H1 (cell line): ENCODE measurements around the gene ABHD2. TPM values are rescaled to one million over a fixed set of nuclear protein-coding genes. Genes with fewer than 3 reads are reported as not detected.

Experiments used
- CHD2 ChIP-seq: IDR thresholded peaks from 2 replicates; pipeline ENCODE4 v1.6.1; 2012; ENCODE audit warnings: low read length, improper control_type of control experiment
- CREB1 ChIP-seq: IDR thresholded peaks from 2 replicates; pipeline ENCODE4 v1.6.1; 2012; ENCODE audit warnings: inconsistent platforms
- CTCF ChIP-seq, 3 experiments: IDR thresholded peaks; 1 replicate in 2 of 3; 2 replicates in 1 of 3; pipeline versions ENCODE4 v1.5.1 to v1.6.1; 2011; ENCODE audit warnings: low read length in 3 of 3, mild to moderate bottlenecking in 3 of 3, inconsistent platforms in 2 of 3, low read depth in 1 of 3, moderate library complexity in 1 of 3; ENCODE audit not compliant: insufficient read depth in 1 of 3; ENCODE audit errors: control extremely low read depth in 1 of 3
- E2F6 ChIP-seq: IDR thresholded peaks from 2 replicates; pipeline ENCODE4 v1.6.1; 2012; ENCODE audit warnings: inconsistent platforms
- EGR1 ChIP-seq: IDR thresholded peaks from 2 replicates; pipeline ENCODE4 v1.6.1; 2011; ENCODE audit warnings: low read depth, low read length, borderline replicate concordance
- EP300 ChIP-seq, 2 experiments: IDR thresholded peaks; 1 replicate in 1 of 2; 2 replicates in 1 of 2; pipeline ENCODE4 v1.6.1; 2011 to 2012; ENCODE audit warnings: low read depth in 2 of 2, low read length in 2 of 2, mild to moderate bottlenecking in 2 of 2, borderline replicate concordance in 1 of 2, inconsistent platforms in 1 of 2, moderate library complexity in 1 of 2
- EZH2 ChIP-seq: fragments of 200-600 bp; sonication (generic); IDR thresholded peaks from 2 replicates; pipeline ENCODE4 v1.7.1; 2012; ENCODE audit warnings: low read depth, mild to moderate bottlenecking, moderate library complexity, low read length, inconsistent platforms; ENCODE audit not compliant: severe bottlenecking
- FOSL1 ChIP-seq: IDR thresholded peaks from 2 replicates; pipeline ENCODE4 v1.6.1; 2011; ENCODE audit warnings: mild to moderate bottlenecking, low read depth, low read length, moderate library complexity; ENCODE audit not compliant: insufficient read depth
- GTF2F1 ChIP-seq: IDR thresholded peaks from 2 replicates; pipeline ENCODE4 v1.6.1; 2012; ENCODE audit warnings: low read depth, low read length, improper control_type of control experiment, borderline replicate concordance
- JUND ChIP-seq: IDR thresholded peaks from 2 replicates; pipeline ENCODE4 v1.6.1; 2011; ENCODE audit warnings: mild to moderate bottlenecking, improper control_type of control experiment, low read length
- MAX ChIP-seq: IDR thresholded peaks from 2 replicates; pipeline ENCODE4 v1.6.1; 2012; ENCODE audit warnings: inconsistent platforms
- POLR2AphosphoS5 ChIP-seq: IDR thresholded peaks from 2 replicates; pipeline ENCODE4 v1.6.1; 2011; ENCODE audit warnings: low read depth, low read length
- RXRA ChIP-seq: IDR thresholded peaks from 2 replicates; pipeline ENCODE4 v1.6.1; 2011; ENCODE audit warnings: low read depth, mild to moderate bottlenecking, low read length, moderate library complexity; ENCODE audit not compliant: insufficient read depth
- SIN3A ChIP-seq, 2 experiments: IDR thresholded peaks in 1 of 2; conservative IDR thresholded peaks in 1 of 2; 2 replicates each; pipeline ENCODE4 v1.6.1; 2011 to 2012; ENCODE audit warnings: low read length in 2 of 2, improper control_type of control experiment in 1 of 2, low read depth in 1 of 2, mild to moderate bottlenecking in 1 of 2
- SP4 ChIP-seq: IDR thresholded peaks from 2 replicates; pipeline ENCODE4 v1.6.1; 2012; ENCODE audit warnings: low read length, inconsistent platforms
- SUZ12 ChIP-seq: fragments of 200-600 bp; sonication (generic); IDR thresholded peaks from 2 replicates; pipeline ENCODE4 v1.6.1; 2012; ENCODE audit warnings: mild to moderate bottlenecking, inconsistent platforms, low read length, moderate library complexity, mixed read lengths
- TAF7 ChIP-seq: optimal IDR thresholded peaks from 2 replicates; pipeline ENCODE3; 2011; ENCODE audit warnings: low read depth, mild to moderate bottlenecking, inconsistent platforms, low read length, moderate library complexity, borderline replicate concordance
- ZNF274 ChIP-seq: IDR thresholded peaks from 2 replicates; pipeline ENCODE4 v1.7.0; 2012; ENCODE audit warnings: low read length, borderline replicate concordance; ENCODE audit errors: extremely low read depth
- polyA plus RNA-seq, 7 experiments: library from polyadenylated mRNA; depleted of rRNA in 3 of 7; stranded (reverse) in 5 of 7; unstranded in 2 of 7; fragments of >200 nt in 5 of 7; fragments of 200-250 nt in 2 of 7; gene quantifications; 1 replicate in 5 of 7; 2 replicates in 1 of 7; 4 replicates in 1 of 7; pipeline versions ENCODE4 v1.2.1 to v1.2.3, GENCODE V29; 2011 to 2013; ENCODE audit warnings: missing spikeins in 2 of 7, mixed read lengths in 2 of 7
- total RNA-seq: library from RNA; stranded (reverse); fragmentation: NEBNext Ultra II Directional; extraction: Animal tissue kit (Norgen Biotek cat#: 25700); gene quantifications from 2 replicates; pipeline ENCODE4 v1.2.1, GENCODE V29; 2021

The ABHD2 gene
- total and polyA plus RNA-seq, 2 of the 8 experiments (the other 6 are each of a cell fraction or from before 2014, with no cell fraction given) = 9.1 to 23.7 TPM

GRCh38 chr15:89057506-89058133 is 30.6 kb upstream of the ABHD2 start (continued):
- no peak for TF ChIP-seq POLR2AphosphoS5
- no peak for TF ChIP-seq CHD2
- TF ChIP-seq TAF7 = peak; percentile 11
- TF ChIP-seq GTF2F1 = no peak
- TF ChIP-seq RXRA = no peak
- peak; percentile 56 for TF ChIP-seq MAX
- no peak for TF ChIP-seq FOSL1
- TF ChIP-seq E2F6 = 0 out of 2 replicates have a peak, but pooled peaks have one; percentile 19
- no peak; the same call in 1 of the 2 replicates for TF ChIP-seq JUND
- TF ChIP-seq CTCF (IDR thresholded peaks at IDR 0.05; ENCODE audit: control extremely low read depth in 1 of 3, insufficient read depth in 1 of 3, low read depth in 1 of 3, low read length in 3 of 3) = peak; percentile 92 to 100 (median 99)
- no peak for TF ChIP-seq ZNF274
- TF ChIP-seq SP4 = no peak
- no peak for TF ChIP-seq EGR1
- TF ChIP-seq EP300 (IDR thresholded peaks at IDR 0.05; ENCODE audit: borderline replicate concordance in 1 of 2, low read depth in 2 of 2, low read length in 2 of 2) = no peak
- TF ChIP-seq SIN3A (conservative IDR thresholded peaks at IDR 0.05 in 1 of 2, IDR thresholded peaks at IDR 0.05 in 1 of 2; ENCODE audit: low read depth in 1 of 2, low read length in 2 of 2) = 0 out of 4 replicates have a peak, but pooled peaks of 1 of the 2 experiments have one; percentile 49
- TF ChIP-seq EZH2 = no peak
- TF ChIP-seq CREB1 = no peak
- TF ChIP-seq SUZ12 = no peak
